GM23338 (cell line): ENCODE data around the gene ATP8A1. TPM values are rescaled to one million over a fixed set of nuclear protein-coding genes. Genes with fewer than 3 reads are reported as not detected.

ENCODE experiments used
- ATAC-seq: fragments of 200-7000 bp; cut with Tn5 transposase; 3 replicates; pipeline ENCODE4 v1.9.1; 2020
- DNase-seq: peaks from one replicate; pipeline ENCODE4 v3.0.0-alpha.2; 2015; ENCODE audit warnings: low spot score
- H2AFZ ChIP-seq: fragments of 200-600 bp; sonication (generic); 2 replicates; pipeline ENCODE4 v1.8.0; 2016; ENCODE audit warnings: antibody characterized with exemption, mild to moderate bottlenecking, moderate library complexity
- H3F3A ChIP-seq: fragments of 200-600 bp; sonication (generic); replicated peaks from 2 replicates; pipeline ENCODE4 v1.8.0; 2017; ENCODE audit warnings: antibody characterized with exemption, mixed run types, low read depth
- H3K27ac ChIP-seq: fragments of 200-600 bp; sonication (generic); 2 replicates; pipeline ENCODE4 v1.6.1; 2016; ENCODE audit warnings: low read depth
- H3K27me3 ChIP-seq: fragments of 200-600 bp; sonication (generic); 2 replicates; pipeline ENCODE4 v1.8.0; 2016; ENCODE audit warnings: mild to moderate bottlenecking, mixed run types, moderate library complexity; ENCODE audit not compliant: insufficient read depth
- H3K36me3 ChIP-seq: fragments of 200-600 bp; sonication (generic); 2 replicates; pipeline ENCODE4 v1.8.0; 2016; ENCODE audit warnings: mild to moderate bottlenecking; ENCODE audit not compliant: insufficient read depth
- H3K4me1 ChIP-seq: fragments of 200-600 bp; sonication (generic); 2 replicates; pipeline ENCODE4 v1.8.0; 2016; ENCODE audit warnings: mild to moderate bottlenecking, moderate library complexity; ENCODE audit not compliant: insufficient read depth
- H3K4me2 ChIP-seq: fragments of 200-600 bp; sonication (generic); 2 replicates; pipeline ENCODE4 v1.7.1; 2017; ENCODE audit warnings: mixed run types
- H3K4me3 ChIP-seq: fragments of 200-600 bp; sonication (generic); 2 replicates; pipeline ENCODE4 v1.6.1; 2016; ENCODE audit warnings: mixed run types
- H3K79me2 ChIP-seq: fragments of 200-600 bp; sonication (generic); replicated peaks from 2 replicates; pipeline ENCODE4 v1.8.0; 2017; ENCODE audit warnings: mild to moderate bottlenecking; ENCODE audit not compliant: insufficient read depth
- H3K9me2 ChIP-seq: fragments of 200-600 bp; sonication (generic); 2 replicates; pipeline ENCODE4 v1.8.0; 2017; ENCODE audit not compliant: insufficient read depth
- H4K20me1 ChIP-seq: fragments of 200-600 bp; sonication (generic); replicated peaks from 2 replicates; pipeline ENCODE4 v1.8.0; 2017; ENCODE audit warnings: mild to moderate bottlenecking; ENCODE audit not compliant: insufficient read depth
- H3K27ac Mint-ChIP-seq: 2 replicates; pipeline ENCODE4 v1.8.0; 2020; ENCODE audit warnings: inconsistent platforms, mild to moderate bottlenecking, moderate library complexity, mixed read lengths
- H3K27me3 Mint-ChIP-seq: 3 replicates; pipeline ENCODE4 v1.8.0; 2022; ENCODE audit warnings: low read depth, mild to moderate bottlenecking, moderate library complexity, mixed read lengths, inconsistent platforms; ENCODE audit not compliant: insufficient read depth, poor library complexity
- H3K36me3 Mint-ChIP-seq: 3 replicates; pipeline ENCODE4 v1.8.0; 2021; ENCODE audit warnings: low read depth, mild to moderate bottlenecking, inconsistent platforms, moderate library complexity, mixed read lengths
- H3K4me1 Mint-ChIP-seq: 3 replicates; pipeline ENCODE4 v1.8.0; 2020; ENCODE audit warnings: mild to moderate bottlenecking, inconsistent platforms, mixed read lengths
- H3K4me3 Mint-ChIP-seq: 3 replicates; pipeline ENCODE4 v1.8.0; 2021; ENCODE audit warnings: moderate library complexity, mild to moderate bottlenecking, inconsistent platforms, mixed read lengths
- H3K9me3 Mint-ChIP-seq: 3 replicates; pipeline ENCODE4 v1.8.0; 2020; ENCODE audit warnings: moderate library complexity, mild to moderate bottlenecking, inconsistent platforms, mixed read lengths
- CREB1 ChIP-seq: fragments of 250-450 bp; sonication (Bioruptor Pico); IDR thresholded peaks from 2 replicates; pipeline ENCODE4 v1.5.0; 2020; ENCODE audit warnings: low read depth, mild to moderate bottlenecking, moderate library complexity
- CTCF ChIP-seq, 2 experiments: fragments of 200-600 bp in 1 of 2; sonication (generic) in 1 of 2; conservative IDR thresholded peaks; 2 replicates each; pipeline versions ENCODE4 v1.5.1 to v1.6.1; 2016 to 2017; ENCODE audit warnings: antibody characterized with exemption in 2 of 2, low read depth in 2 of 2, mild to moderate bottlenecking in 2 of 2, moderate library complexity in 1 of 2
- ETS1 ChIP-seq: IDR thresholded peaks from 2 replicates; pipeline ENCODE4 v1.6.1; 2016; ENCODE audit warnings: antibody characterized with exemption
- EZH2phosphoT487 ChIP-seq: fragments of 200-600 bp; sonication (generic); IDR thresholded peaks from one replicate; pipeline ENCODE4 v1.8.1; 2018; ENCODE audit warnings: antibody characterized with exemption; ENCODE audit not compliant: unreplicated experiment
- POLR2AphosphoS5 ChIP-seq: IDR thresholded peaks from 2 replicates; pipeline ENCODE4 v1.6.1; 2016; ENCODE audit warnings: antibody characterized with exemption, low read depth
- REST ChIP-seq: IDR thresholded peaks from one replicate; pipeline ENCODE4 v1.6.1; 2018; ENCODE audit warnings: antibody characterized with exemption; ENCODE audit not compliant: unreplicated experiment
- STAT1 ChIP-seq: IDR thresholded peaks from one replicate; pipeline ENCODE4 v1.6.1; 2016; ENCODE audit warnings: antibody characterized with exemption; ENCODE audit not compliant: unreplicated experiment
- ZNF114 ChIP-seq: fragments of 250-450 bp; sonication (Bioruptor Pico); IDR thresholded peaks from 2 replicates; pipeline ENCODE4 v1.5.0; 2020; ENCODE audit warnings: mild to moderate bottlenecking, moderate library complexity
- ZNF331 ChIP-seq: fragments of 250-450 bp; sonication (Bioruptor Pico); IDR thresholded peaks from 2 replicates; pipeline ENCODE4 v1.5.0; 2020; ENCODE audit warnings: low read depth, mild to moderate bottlenecking, moderate library complexity
- ZNF462 ChIP-seq: fragments of 250-450 bp; sonication (Bioruptor Pico); IDR thresholded peaks from 2 replicates; pipeline ENCODE4 v1.5.0; 2020; ENCODE audit warnings: mild to moderate bottlenecking, moderate library complexity
- polyA plus RNA-seq: library from polyadenylated mRNA; unstranded; fragments of >200 nt; fragmentation: Nextera tagmentation; extraction: Ambion mirVana; gene quantifications from 2 replicates; pipeline ENCODE4 v1.2.1, GENCODE V29; 2016
- total RNA-seq: library from RNA; depleted of rRNA; stranded (reverse); fragments of >200 nt; shearing (Covaris generic); gene quantifications from 2 replicates; pipeline ENCODE4 v1.2.3, GENCODE V29; 2014

The ATP8A1 gene
- total and polyA plus RNA-seq, 2 experiments from 2014 or later = 6.8 to 66.3 TPM

- Histone ChIP-seq H3K27me3 (no peaks in the 10 kb centered on the region), H3K4me2 (no peak overlapping the region), H3K9me2 (no peaks in the 10 kb centered on the region), H4K20me1 (no peaks in the 10 kb centered on the region), H2AFZ (no peak overlapping the region), H3K4me1 (no peaks in the 10 kb centered on the region), H3K27ac (no peak overlapping the region), H3K79me2 (no peaks in the 10 kb centered on the region), H3K4me3 (no peak overlapping the region), H3K36me3 (no peaks in the 10 kb centered on the region), H3F3A (no peaks in the 10 kb centered on the region)
- Mint-ChIP-seq H3K27ac (peak overlapping the region; percentile 36; the same call in 1 of the 2 replicates), H3K36me3 (no peaks in the 10 kb centered on the region; the same call in 2 of the 3 replicates), H3K9me3 (no peaks in the 10 kb centered on the region), H3K4me3 (no peak overlapping the region), H3K4me1 (peaks cover 2% of the 10 kb centered on the region; the same call in 1 of the 3 replicates), H3K27me3 (no peaks in the 10 kb centered on the region)
- TF ChIP-seq STAT1 (no peak), ETS1 (no peak), ZNF462 (no peak), ZNF114 (CRISPR knock-in tag) (no peak), REST (no peak), EZH2phosphoT487 (no peak), CREB1 (CRISPR knock-in tag) (no peak), POLR2AphosphoS5 (no peak), CTCF (conservative IDR thresholded peaks at IDR 0.05; ENCODE audit: low read depth in 2 of 2) (no peak), ZNF331 (CRISPR knock-in tag) (no peak)
- DNase-seq (no peak), ATAC-seq (no peak)
These were observed 39.9 kb downstream of the ATP8A1 start for GRCh38 chr4:42617030-42617429.
